Fibroblast of lung (primary cell): ENCODE measurements around the gene MXRA7.

ENCODE experiments used
- EZH2 ChIP-seq: IDR thresholded peaks from 2 replicates; pipeline ENCODE4 v1.5.1; 2012; ENCODE audit warnings: low read length, control low read depth, mild to moderate bottlenecking; ENCODE audit errors: missing control alignments
- TF ChIP-seq, protein P1 (sequence below), 2 donors: IDR thresholded peaks in 1 of 2; conservative IDR thresholded peaks in 1 of 2; 1 replicate in 1 of 2; 2 replicates in 1 of 2; pipeline ENCODE4 v1.5.1; 2011 to 2012; ENCODE audit warnings: low read length in 2 of 2, control low read depth in 1 of 2, inconsistent platforms in 1 of 2, low read depth in 1 of 2, mild to moderate bottlenecking in 1 of 2

DNA sequence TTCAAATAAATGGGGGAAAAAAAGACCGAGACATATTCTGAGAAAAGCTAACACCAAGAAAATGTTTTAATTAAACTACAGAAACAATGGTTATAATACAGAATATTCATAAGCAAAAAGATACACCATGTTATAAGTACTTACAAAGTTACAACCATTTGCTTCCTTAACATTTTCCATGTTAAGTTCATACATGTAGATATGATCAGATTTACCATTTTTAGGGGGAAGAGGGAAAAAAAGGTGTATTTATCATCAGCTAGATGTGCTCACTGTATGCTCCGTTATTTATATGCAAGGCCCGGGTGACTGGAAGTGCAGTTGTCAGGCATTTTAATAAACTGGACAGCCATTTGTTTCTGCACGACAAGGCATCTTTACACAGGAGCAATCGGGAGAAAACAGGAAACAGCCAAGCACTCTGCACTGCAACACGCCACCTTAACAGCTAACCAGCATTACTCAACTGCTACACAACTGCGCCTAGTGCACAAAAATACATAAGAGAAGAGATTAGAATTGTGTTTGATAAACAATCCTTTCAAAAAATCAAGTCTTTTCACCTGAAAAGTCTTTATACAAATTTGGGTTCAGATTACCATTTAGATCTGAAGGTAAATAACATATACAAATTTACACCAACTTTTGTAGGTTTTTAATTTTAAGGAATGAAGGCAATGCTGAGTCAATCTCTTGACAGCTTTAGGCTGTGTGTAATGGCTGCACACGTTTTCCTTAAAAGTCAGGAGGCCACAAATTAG is 23.5 kb upstream of the MXRA7 start:
- TF ChIP-seq, protein P1, sequence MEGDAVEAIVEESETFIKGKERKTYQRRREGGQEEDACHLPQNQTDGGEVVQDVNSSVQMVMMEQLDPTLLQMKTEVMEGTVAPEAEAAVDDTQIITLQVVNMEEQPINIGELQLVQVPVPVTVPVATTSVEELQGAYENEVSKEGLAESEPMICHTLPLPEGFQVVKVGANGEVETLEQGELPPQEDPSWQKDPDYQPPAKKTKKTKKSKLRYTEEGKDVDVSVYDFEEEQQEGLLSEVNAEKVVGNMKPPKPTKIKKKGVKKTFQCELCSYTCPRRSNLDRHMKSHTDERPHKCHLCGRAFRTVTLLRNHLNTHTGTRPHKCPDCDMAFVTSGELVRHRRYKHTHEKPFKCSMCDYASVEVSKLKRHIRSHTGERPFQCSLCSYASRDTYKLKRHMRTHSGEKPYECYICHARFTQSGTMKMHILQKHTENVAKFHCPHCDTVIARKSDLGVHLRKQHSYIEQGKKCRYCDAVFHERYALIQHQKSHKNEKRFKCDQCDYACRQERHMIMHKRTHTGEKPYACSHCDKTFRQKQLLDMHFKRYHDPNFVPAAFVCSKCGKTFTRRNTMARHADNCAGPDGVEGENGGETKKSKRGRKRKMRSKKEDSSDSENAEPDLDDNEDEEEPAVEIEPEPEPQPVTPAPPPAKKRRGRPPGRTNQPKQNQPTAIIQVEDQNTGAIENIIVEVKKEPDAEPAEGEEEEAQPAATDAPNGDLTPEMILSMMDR (conservative IDR thresholded peaks at IDR 0.05 in 1 of 2, IDR thresholded peaks at IDR 0.05 in 1 of 2; ENCODE audit: low read depth in 1 of 2, low read length in 2 of 2): no peak
- no peak for TF ChIP-seq EZH2
